Stimulated activated effector memory CD8-positive, alpha-beta T cell treated with anti-CD3 and anti-CD28 coated beads, Interleukin-12 subunit alpha, Interleukin-12 subunit beta, amount 100 ng/mL, for 72 hours (primary cell): Measurements from ENCODE around the gene LNP1.
"Not testable (repeated sequence)": the region's sequence is repeated elsewhere in the genome, so short reads cannot be mapped to it uniquely, and the experiment has no call there.

Source experiments
- ATAC-seq: fragments of 150-1000 bp; cut with Tn5 transposase; 2 replicates; pipeline ENCODE4 v1.10.0; 2021
- DNase-seq, 2 donors: peaks; one replicate each; pipeline ENCODE4 v3.0.0; 2021 to 2022; ENCODE audit warnings: low spot score in 2 of 2
- H3K27ac Mint-ChIP-seq: one replicate; pipeline ENCODE4 v1.8.0; 2022; ENCODE audit warnings: mild to moderate bottlenecking, mixed read lengths
- H3K36me3 Mint-ChIP-seq: one replicate; pipeline ENCODE4 v1.8.0; 2022; ENCODE audit warnings: mild to moderate bottlenecking, mixed read lengths
- H3K4me1 Mint-ChIP-seq: one replicate; pipeline ENCODE4 v1.8.0; 2022; ENCODE audit warnings: mixed read lengths
- H3K4me3 Mint-ChIP-seq: one replicate; pipeline ENCODE4 v1.8.0; 2022; ENCODE audit warnings: mild to moderate bottlenecking, mixed read lengths
- H3K9me3 Mint-ChIP-seq: one replicate; pipeline ENCODE4 v1.8.0; 2022; ENCODE audit warnings: mixed read lengths

LNP1 gene

GRCh38 chr3:100438623-100438974 is 37.3 kb downstream of the LNP1 start:
- Mint-ChIP-seq H3K4me1 (peaks cover 6% of the 10 kb centered on the region), H3K9me3 (no peaks in the 10 kb centered on the region), H3K36me3 (no peaks in the 10 kb centered on the region), H3K27ac (no peak overlapping the region), H3K4me3 (no peak overlapping the region)
- DNase-seq (no peak), ATAC-seq (no peak)

GRCh38 chr3:100440895-100441294 is 39.6 kb downstream of the LNP1 start:
- no peaks in the 10 kb centered on the region for H3K9me3 Mint-ChIP-seq
- DNase-seq, result no peak
- no peak overlapping the region for H3K4me3 Mint-ChIP-seq
- H3K27ac Mint-ChIP-seq, result no peak overlapping the region
- H3K4me1 Mint-ChIP-seq, result peaks cover 6% of the 10 kb centered on the region
- H3K36me3 Mint-ChIP-seq, result no peaks in the 10 kb centered on the region
- no peak for ATAC-seq

- no peak overlapping the region for H3K27ac Mint-ChIP-seq
- H3K4me3 Mint-ChIP-seq, result no peak overlapping the region
- H3K9me3 Mint-ChIP-seq, result peaks cover 3% of the 10 kb centered on the region
- DNase-seq (no peak), ATAC-seq (no peak)
- no peaks in the 10 kb centered on the region for H3K36me3 Mint-ChIP-seq
- peaks cover 6% of the 10 kb centered on the region for H3K4me1 Mint-ChIP-seq
These were observed 42.4 kb downstream of the LNP1 start for GRCh38 chr3:100443690-100444089.

- not testable (repeated sequence) for ATAC-seq, DNase-seq, H3K4me1 Mint-ChIP-seq, H3K4me3 Mint-ChIP-seq, H3K36me3 Mint-ChIP-seq, H3K9me3 Mint-ChIP-seq, H3K27ac Mint-ChIP-seq
These were observed 45.7 kb downstream of the LNP1 start for GRCh38 chr3:100447067-100447466.

- Mint-ChIP-seq H3K27ac (no peak overlapping the region), H3K4me3 (no peak overlapping the region), H3K36me3 (no peaks in the 10 kb centered on the region), H3K9me3 (peaks cover 3% of the 10 kb centered on the region), H3K4me1 (no peaks in the 10 kb centered on the region)
- DNase-seq (no peak), ATAC-seq (no peak)
These were observed 46.7 kb downstream of the LNP1 start for GRCh38 chr3:100448079-100448478.

- no peak for DNase-seq
- H3K36me3 Mint-ChIP-seq, result no peaks in the 10 kb centered on the region
- H3K4me1 Mint-ChIP-seq, result no peaks in the 10 kb centered on the region
- peaks cover 3% of the 10 kb centered on the region for H3K9me3 Mint-ChIP-seq
- no peak overlapping the region for H3K4me3 Mint-ChIP-seq
- ATAC-seq, result no peak
- no peak overlapping the region for H3K27ac Mint-ChIP-seq
These were observed 47.9 kb downstream of the LNP1 start for GRCh38 chr3:100449214-100449613.

- no peak overlapping the region for H3K4me3 Mint-ChIP-seq
- no peaks in the 10 kb centered on the region for H3K4me1 Mint-ChIP-seq
- H3K27ac Mint-ChIP-seq, result no peak overlapping the region
- no peaks in the 10 kb centered on the region for H3K36me3 Mint-ChIP-seq
- no peaks in the 10 kb centered on the region for H3K9me3 Mint-ChIP-seq
- ATAC-seq, result no peak
- no peak for DNase-seq
These were observed 53.3 kb downstream of the LNP1 start for GRCh38 chr3:100454677-100455076.

- H3K4me3 Mint-ChIP-seq, result no peak overlapping the region
- no peak for DNase-seq
- no peak for ATAC-seq
- no peaks in the 10 kb centered on the region for H3K36me3 Mint-ChIP-seq
- H3K4me1 Mint-ChIP-seq, result no peaks in the 10 kb centered on the region
- no peak overlapping the region for H3K27ac Mint-ChIP-seq
- no peaks in the 10 kb centered on the region for H3K9me3 Mint-ChIP-seq
These were observed 54.7 kb downstream of the LNP1 start for GRCh38 chr3:100455841-100456550.

- no peaks in the 10 kb centered on the region for H3K4me1 Mint-ChIP-seq
- no peak for ATAC-seq
- no peaks in the 10 kb centered on the region for H3K36me3 Mint-ChIP-seq
- H3K9me3 Mint-ChIP-seq, result no peaks in the 10 kb centered on the region
- no peak overlapping the region for H3K4me3 Mint-ChIP-seq
- H3K27ac Mint-ChIP-seq, result no peak overlapping the region
- DNase-seq, result no peak
These were observed 55.4 kb downstream of the LNP1 start for GRCh38 chr3:100456745-100457144.

GRCh38 chr3:100457811-100458210 is 56.5 kb downstream of the LNP1 start:
- Mint-ChIP-seq H3K4me3 (no peak overlapping the region), H3K27ac (no peak overlapping the region), H3K9me3 (no peaks in the 10 kb centered on the region), H3K36me3 (no peaks in the 10 kb centered on the region), H3K4me1 (no peaks in the 10 kb centered on the region)
- ATAC-seq (no peak), DNase-seq (no peak)

- H3K27ac Mint-ChIP-seq, result no peak overlapping the region
- no peaks in the 10 kb centered on the region for H3K36me3 Mint-ChIP-seq
- ATAC-seq (no peak), DNase-seq (no peak)
- no peaks in the 10 kb centered on the region for H3K9me3 Mint-ChIP-seq
- H3K4me3 Mint-ChIP-seq, result no peak overlapping the region
- H3K4me1 Mint-ChIP-seq, result no peaks in the 10 kb centered on the region
These were observed 57.5 kb downstream of the LNP1 start for GRCh38 chr3:100458814-100459213.

- Mint-ChIP-seq H3K4me1 (peaks cover 14% of the 10 kb centered on the region), H3K27ac (no peak overlapping the region), H3K9me3 (no peaks in the 10 kb centered on the region), H3K4me3 (no peak overlapping the region), H3K36me3 (no peaks in the 10 kb centered on the region)
- DNase-seq (no peak), ATAC-seq (peak; percentile 87)
These were observed 61.7 kb downstream of the LNP1 start for GRCh38 chr3:100463002-100463401.

- Mint-ChIP-seq H3K36me3 (no peaks in the 10 kb centered on the region), H3K4me1 (peaks cover 14% of the 10 kb centered on the region), H3K9me3 (no peaks in the 10 kb centered on the region), H3K4me3 (no peak overlapping the region), H3K27ac (no peak overlapping the region)
- ATAC-seq (no peak), DNase-seq (no peak)
These were observed 62.4 kb downstream of the LNP1 start for GRCh38 chr3:100463646-100464155.

GRCh38 chr3:100465892-100466777 is 64.8 kb downstream of the LNP1 start:
- ATAC-seq (peak; percentile 50), DNase-seq (no peak)
- Mint-ChIP-seq H3K4me3 (peak overlapping the region; percentile 24), H3K4me1 (peaks cover 14% of the 10 kb centered on the region), H3K36me3 (no peaks in the 10 kb centered on the region), H3K9me3 (no peaks in the 10 kb centered on the region), H3K27ac (peak overlapping the region; percentile 24)

- DNase-seq, result no peak
- no peak overlapping the region for H3K4me3 Mint-ChIP-seq
- H3K27ac Mint-ChIP-seq, result peak overlapping the region; percentile 24
These were observed 65.8 kb downstream of the LNP1 start for GRCh38 chr3:100467133-100467532.

GRCh38 chr3:100468676-100469075 is 67.3 kb downstream of the LNP1 start:
- ATAC-seq, result no peak
- Mint-ChIP-seq H3K4me3 (no peak overlapping the region), H3K36me3 (no peaks in the 10 kb centered on the region), H3K27ac (no peak overlapping the region), H3K4me1 (peaks cover 14% of the 10 kb centered on the region), H3K9me3 (no peaks in the 10 kb centered on the region)
- DNase-seq, result no peak

More at GRCh38 chr3:100467133-100467532, 65.8 kb downstream of the LNP1 start:
- Mint-ChIP-seq H3K9me3 (no peaks in the 10 kb centered on the region), H3K4me1 (peaks cover 14% of the 10 kb centered on the region), H3K36me3 (no peaks in the 10 kb centered on the region)
- ATAC-seq, result no peak
